ENCODE results near the gene C22orf23. TPM values are rescaled to one million over a fixed set of nuclear protein-coding genes. Genes with fewer than 3 reads are reported as not detected.
A peak's percentile ranks its signal among the peaks of the same experiment; 100 is the strongest.

The C22orf23 gene
- total and polyA plus RNA-seq, 2 of the 13 experiments (the other 11 are each of a cell fraction or from before 2014, with no cell fraction given): 0.21 to 0.24 TPM

GRCh38 chr22:37943825-37944198, 9.6 kb downstream of the C22orf23 start:
- ATAC-seq (no peak), FAIRE-seq (no peak), DNase-seq (ENCODE audit: low spot score) (no peak)
- in situ Hi-C loops (cut with HindIII; ENCODE audit: extremely low pct_ligation_motif_present, low pct_unique_long_range_greater_than_20kb): no loop called here
- H3K36me3 ChIP-seq (replicated peaks in 1 of 2; ENCODE audit: control insufficient read depth in 1 of 2, insufficient read depth in 2 of 2, low read length in 2 of 2): peaks cover 3 to 12% of the 10 kb centered on the region in 2 experiments; a peak in 3 of 5 replicates
- H3K4me2 ChIP-seq (ENCODE audit: low read depth, low read length): no peak overlapping the region
- H3K27ac ChIP-seq (ENCODE audit: extremely low read length, insufficient read depth, low read length): no peak overlapping the region
- intact Hi-C loops (cut with micrococcal nuclease; ENCODE audit: unreplicated experiment): no loop called here
- H2AFZ ChIP-seq (ENCODE audit: low read length): no peak overlapping the region
- BruUV-seq (replicated peaks): TSS peak; percentile 39
- ChIA-PET CTCF (ENCODE audit: low intra/inter-chr PET ratio, low total read pairs) (no interaction called here), POLR2A (interaction anchor here (0.7 kb wide), 1 partner anchor 10 kb away, joined by 3 read pairs; the partner anchor contains the start of genes C22orf23 and POLR2F)
- 96% methylated on average over 4 of the region's 7 CpGs for WGBS (ENCODE audit: low lambda C conversion rate)
- H3K9ac ChIP-seq (ENCODE audit: insufficient read depth, low read depth, low read length): no peak overlapping the region
- H3K4me3 ChIP-seq (replicated peaks in 1 of 3; ENCODE audit: insufficient read depth in 1 of 3, low read depth in 2 of 3, low read length in 3 of 3): no peak overlapping the region
- no peaks in the 10 kb centered on the region for H3K79me2 ChIP-seq (ENCODE audit: insufficient read depth, low read length)
- TF ChIP-seq BRD4 (CRISPR knock-in tag; IDR thresholded peaks at IDR 0.05) (no peak), ZNF839 (CRISPR knock-in tag; IDR thresholded peaks at IDR 0.05; ENCODE audit: borderline replicate concordance) (no peak)
- H3K9me3 ChIP-seq (ENCODE audit: low read length): no peaks in the 10 kb centered on the region
- H3K4me1 ChIP-seq (ENCODE audit: insufficient read depth, low read length): peaks cover 13% of the 10 kb centered on the region
- H4K20me1 ChIP-seq (ENCODE audit: insufficient read depth, low read length): no peaks in the 10 kb centered on the region
- no peaks in the 10 kb centered on the region for H3K27me3 ChIP-seq (ENCODE audit: control insufficient read depth in 1 of 2, insufficient read depth in 2 of 2, low read length in 2 of 2)

GRCh38 chr22:37943136-37943824, 10.1 kb downstream of the C22orf23 start:
- Histone ChIP-seq H3K27ac (ENCODE audit: extremely low read length, insufficient read depth, low read length) (no peak overlapping the region), H3K4me1 (ENCODE audit: insufficient read depth, low read length) (peaks cover 13% of the 10 kb centered on the region), H3K9ac (ENCODE audit: insufficient read depth, low read depth, low read length) (no peak overlapping the region), H3K4me3 (replicated peaks in 1 of 3; ENCODE audit: insufficient read depth in 1 of 3, low read depth in 2 of 3, low read length in 3 of 3) (no peak overlapping the region), H3K27me3 (ENCODE audit: control insufficient read depth in 1 of 2, insufficient read depth in 2 of 2, low read length in 2 of 2) (no peaks in the 10 kb centered on the region), H2AFZ (ENCODE audit: low read length) (no peak overlapping the region), H3K79me2 (ENCODE audit: insufficient read depth, low read length) (no peaks in the 10 kb centered on the region), H3K36me3 (replicated peaks in 1 of 2; ENCODE audit: control insufficient read depth in 1 of 2, insufficient read depth in 2 of 2, low read length in 2 of 2) (peaks cover 3 to 13% of the 10 kb centered on the region in 2 experiments; a peak in 3 of 5 replicates), H4K20me1 (ENCODE audit: insufficient read depth, low read length) (no peaks in the 10 kb centered on the region), H3K9me3 (ENCODE audit: low read length) (no peaks in the 10 kb centered on the region), H3K4me2 (ENCODE audit: low read depth, low read length) (no peak overlapping the region)
- DNase-seq (ENCODE audit: low spot score): no peak
- TF ChIP-seq ESRRA (CRISPR knock-in tag; IDR thresholded peaks at IDR 0.05; ENCODE audit: low read depth) (no peak), RBM39 (IDR thresholded peaks at IDR 0.05; ENCODE audit: low read depth, low read length, poor library complexity, severe bottlenecking) (no peak), CTCF (CRISPR knock-in tag; IDR thresholded peaks at IDR 0.05) (no peak), DNMT1 (CRISPR knock-in tag; IDR thresholded peaks at IDR 0.05) (no peak), ZNF557 (CRISPR knock-in tag; IDR thresholded peaks at IDR 0.05) (no peak), REPIN1 (CRISPR knock-in tag; IDR thresholded peaks at IDR 0.05; ENCODE audit: borderline replicate concordance, low read depth) (no peak), ZNF253 (CRISPR knock-in tag; IDR thresholded peaks at IDR 0.05; ENCODE audit: borderline replicate concordance) (no peak), ZNF512 (CRISPR knock-in tag; IDR thresholded peaks at IDR 0.05) (no peak), PTBP1 (IDR thresholded peaks at IDR 0.05; ENCODE audit: low read depth, low read length, poor library complexity, severe bottlenecking) (no peak), RXRA (CRISPR knock-in tag; IDR thresholded peaks at IDR 0.05) (no peak), ARNTL (CRISPR knock-in tag; IDR thresholded peaks at IDR 0.05) (no peak), ZNF616 (CRISPR knock-in tag; IDR thresholded peaks at IDR 0.05; ENCODE audit: low read depth) (no peak)
- no peak for FAIRE-seq
- BruUV-seq (replicated peaks): no TSS peak
- CTCF ChIA-PET (ENCODE audit: low intra/inter-chr PET ratio, low total read pairs): no interaction called here
- ATAC-seq: no peak
- intact Hi-C loops (cut with micrococcal nuclease; ENCODE audit: unreplicated experiment) (no loop called here), in situ Hi-C loops (cut with HindIII; ENCODE audit: extremely low pct_ligation_motif_present, low pct_unique_long_range_greater_than_20kb) (no loop called here)
- POLR2A ChIA-PET: interaction anchor here (0.7 kb wide), 1 partner anchor 10 kb away, joined by 3 read pairs; the partner anchor contains the start of genes C22orf23 and POLR2F
- WGBS (ENCODE audit: low lambda C conversion rate): 85% methylated on average over 12 of the region's 12 CpGs

Measured in HepG2 (cell line).